Posterior vena cava (tissue), 2 donors: ENCODE measurements around the gene DUS1L. TPM values are rescaled to one million over a fixed set of nuclear protein-coding genes. Genes with fewer than 3 reads are reported as not detected.
"Not testable (repeated sequence)": the region's sequence is repeated elsewhere in the genome, so short reads cannot be mapped to it uniquely, and the experiment has no call there.

Experiments used
- DNase-seq: peaks from one replicate; pipeline ENCODE4 v3.0.0-alpha.2; 2020; ENCODE audit warnings: low spot score
- intact Hi-C, 2 donors: fragments of 100-400 bp; cut with DNase I; formaldehyde crosslinking; loops; one replicate each; pipeline versions ENCODE4 v1.14.1 to v1.14.2; 2022 to 2023
- total RNA-seq, 2 donors: library from RNA; stranded (reverse); fragmentation: NEBNext Ultra II Directional; extraction: Animal tissue kit (Norgen Biotek cat#: 25700); gene quantifications; one replicate each; pipeline ENCODE4 v1.2.1, GENCODE V29; 2021
- donor health status: DM: yes; HTN: yes; CAD: no.
- donor health status: DM: yes; HTN: yes; CAD: no.

The DUS1L gene
- total RNA-seq, 2 donors from 2014 or later, result 47.8 to 48.6 TPM

DNA sequence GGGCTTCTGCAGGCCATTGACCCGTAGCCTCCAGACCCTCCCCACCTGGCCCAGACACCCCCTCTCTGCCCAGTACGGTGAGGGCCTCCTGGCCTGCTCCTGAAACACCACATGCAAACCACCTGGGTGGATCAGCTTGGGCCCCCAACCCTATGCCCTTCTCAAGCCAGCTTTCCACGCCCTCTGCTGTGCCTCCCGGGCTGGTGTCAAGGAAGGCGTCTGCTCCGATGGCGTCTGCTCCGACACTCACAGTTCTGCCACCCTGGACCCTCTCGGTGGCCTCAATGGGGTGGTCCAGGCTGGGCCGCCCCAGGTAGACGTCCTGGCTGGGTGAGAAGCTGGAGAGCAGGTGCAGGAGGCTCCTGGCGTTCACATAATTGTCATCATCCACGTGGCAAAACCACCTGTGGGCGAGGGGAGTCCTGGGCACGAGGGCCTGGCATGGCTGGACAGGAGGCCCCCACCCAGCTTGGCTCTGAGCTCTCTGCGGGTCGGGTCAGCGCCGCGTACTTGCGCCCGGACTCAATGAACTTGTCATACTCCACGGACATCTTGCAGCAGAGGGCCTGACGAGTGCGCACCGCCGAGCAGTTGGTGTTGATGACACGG is 15.3 kb downstream of the DUS1L start:
- intact Hi-C loops, result no loop called here
- no peak for DNase-seq

- intact Hi-C loops, result no loop called here
- no peak for DNase-seq
Observed at GRCh38 chr17:82049521-82049971, 16.1 kb downstream of the DUS1L start.

DNA sequence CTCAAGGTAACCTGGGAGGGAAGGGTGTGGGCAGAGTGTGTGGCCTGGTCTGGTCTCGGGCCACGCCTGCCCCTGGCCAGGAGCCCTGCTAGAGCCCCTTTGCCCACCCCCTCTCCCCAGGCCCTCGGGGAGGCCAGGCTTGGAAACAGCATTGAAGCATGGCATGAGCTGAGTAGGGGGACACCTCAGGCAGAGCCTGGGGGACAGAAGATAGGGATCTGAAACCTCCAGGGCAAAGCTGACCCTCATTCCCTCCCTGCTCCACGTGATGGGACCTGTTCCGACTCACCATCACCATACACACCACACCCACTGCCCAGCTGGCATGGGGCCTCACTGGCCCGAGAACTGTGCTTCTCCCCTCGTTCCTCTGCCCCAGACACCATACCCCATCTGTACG is 16.5 kb downstream of the DUS1L start:
- no peak for DNase-seq
- intact Hi-C loops, result no loop called here

DNA sequence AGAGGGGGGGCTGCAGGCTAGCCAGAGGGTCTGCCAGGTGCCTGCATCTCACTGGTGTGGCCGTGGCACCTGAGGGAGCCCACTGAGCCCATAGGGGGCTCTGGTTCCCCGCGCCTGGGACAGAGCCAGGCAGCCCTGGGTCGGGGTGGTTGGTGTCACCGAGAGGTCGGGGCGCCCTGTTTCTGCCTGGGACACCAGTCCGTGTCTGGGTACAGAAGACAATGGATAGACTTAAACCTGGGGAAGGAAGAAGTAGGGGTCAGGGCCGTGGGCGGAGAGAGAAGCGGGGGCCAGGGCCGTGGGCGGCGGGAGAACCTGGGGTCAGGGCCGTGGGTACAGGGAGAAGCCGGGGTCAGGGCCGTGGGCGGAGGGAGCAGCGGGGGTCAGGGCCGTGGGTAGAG is 17.0 kb downstream of the DUS1L start:
- no peak for DNase-seq
- intact Hi-C loops, result no loop called here

- intact Hi-C loops, result no loop called here
- DNase-seq, result no peak
Observed at GRCh38 chr17:82047914-82048570, 17.6 kb downstream of the DUS1L start.

- no peak for DNase-seq
- intact Hi-C loops, result no loop called here
Observed at GRCh38 chr17:82047379-82047778, 18.2 kb downstream of the DUS1L start.

DNA sequence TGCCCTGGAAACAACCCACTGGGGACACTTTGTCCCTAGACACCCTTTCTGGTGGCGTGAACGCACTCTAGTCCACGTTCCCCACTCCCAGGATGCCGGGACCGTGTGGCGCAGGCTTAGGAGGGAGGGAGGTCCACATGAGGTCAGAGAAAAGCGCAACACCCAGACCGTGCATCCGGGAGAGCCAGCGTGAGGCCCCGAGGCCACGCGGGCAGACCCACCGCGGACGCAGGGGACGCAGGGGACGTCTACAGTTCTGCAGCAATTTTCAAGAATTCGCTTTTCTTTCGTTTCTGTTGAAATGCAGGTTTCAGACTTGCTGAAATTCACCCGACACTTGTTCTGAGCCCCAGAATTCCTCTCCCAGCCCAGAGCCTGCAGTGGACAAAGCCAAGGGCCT is 18.7 kb downstream of the DUS1L start:
- DNase-seq, result no peak
- intact Hi-C loops, result no loop called here

GRCh38 chr17:82045936-82046484 is 19.6 kb downstream of the DUS1L start:
- intact Hi-C loops, result no loop called here
- DNase-seq, result no peak

GRCh38 chr17:82043507-82043906 is 22.1 kb downstream of the DUS1L start:
- no peak for DNase-seq
- intact Hi-C loops, result no loop called here

DNA sequence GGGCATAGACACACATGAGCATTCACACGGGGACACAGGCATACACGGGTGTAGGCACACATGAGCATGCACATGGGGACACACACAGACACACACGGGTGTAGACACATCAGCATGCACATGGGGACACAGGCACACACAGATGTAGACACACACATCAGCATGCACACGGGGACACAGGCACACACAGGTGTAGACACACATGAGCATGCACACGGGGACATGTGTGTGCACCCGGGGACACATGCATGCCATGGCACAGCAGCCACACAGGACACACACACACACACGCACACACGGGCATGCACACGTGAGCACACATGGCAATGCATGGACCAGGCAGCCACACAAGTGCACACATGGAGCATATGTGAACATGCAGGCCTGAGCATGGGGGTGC is 23.0 kb downstream of the DUS1L start:
- intact Hi-C loops, result no loop called here
- DNase-seq, result no peak

DNA sequence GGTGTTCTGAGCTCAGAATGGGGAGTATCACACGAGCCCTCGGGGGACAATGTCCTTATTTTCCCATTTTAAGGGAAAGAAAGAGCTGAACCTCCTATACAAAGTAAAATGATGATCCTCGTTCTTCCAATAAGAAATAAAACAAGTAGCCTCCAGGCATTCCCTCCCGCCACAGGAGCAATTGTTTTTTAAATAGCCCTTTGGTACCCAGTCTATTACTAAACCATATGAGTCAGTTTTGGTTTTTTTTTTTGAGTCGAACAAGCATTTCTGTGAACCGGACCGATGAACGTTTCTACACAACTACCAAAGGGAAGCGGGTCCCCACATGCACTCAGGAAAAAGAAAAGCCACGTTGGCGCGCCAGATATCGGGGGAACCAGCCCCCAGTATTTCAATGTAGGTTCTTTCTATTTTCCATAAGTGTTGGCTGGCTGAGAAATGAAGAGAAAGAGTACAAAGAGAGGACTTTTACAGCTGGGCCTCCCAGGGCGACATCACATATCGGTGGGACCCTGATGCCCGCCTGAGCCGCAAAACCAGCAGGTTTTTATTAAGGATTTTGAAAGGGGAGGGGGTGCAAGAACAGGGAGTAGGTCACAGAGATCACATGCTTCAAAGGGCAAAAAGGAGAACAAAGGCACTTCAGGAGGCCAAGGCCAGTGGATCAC is 24.3 kb downstream of the DUS1L start:
- no peak for DNase-seq
- intact Hi-C loops, result no loop called here

- intact Hi-C loops, result loop anchor here in 1 of 2 donors (10.0 kb wide), 1 partner anchor 285 kb away; no protein-coding TSS in a partner anchor
- DNase-seq, result no peak
Observed at GRCh38 chr17:82039695-82040299, 25.8 kb downstream of the DUS1L start.

DNA sequence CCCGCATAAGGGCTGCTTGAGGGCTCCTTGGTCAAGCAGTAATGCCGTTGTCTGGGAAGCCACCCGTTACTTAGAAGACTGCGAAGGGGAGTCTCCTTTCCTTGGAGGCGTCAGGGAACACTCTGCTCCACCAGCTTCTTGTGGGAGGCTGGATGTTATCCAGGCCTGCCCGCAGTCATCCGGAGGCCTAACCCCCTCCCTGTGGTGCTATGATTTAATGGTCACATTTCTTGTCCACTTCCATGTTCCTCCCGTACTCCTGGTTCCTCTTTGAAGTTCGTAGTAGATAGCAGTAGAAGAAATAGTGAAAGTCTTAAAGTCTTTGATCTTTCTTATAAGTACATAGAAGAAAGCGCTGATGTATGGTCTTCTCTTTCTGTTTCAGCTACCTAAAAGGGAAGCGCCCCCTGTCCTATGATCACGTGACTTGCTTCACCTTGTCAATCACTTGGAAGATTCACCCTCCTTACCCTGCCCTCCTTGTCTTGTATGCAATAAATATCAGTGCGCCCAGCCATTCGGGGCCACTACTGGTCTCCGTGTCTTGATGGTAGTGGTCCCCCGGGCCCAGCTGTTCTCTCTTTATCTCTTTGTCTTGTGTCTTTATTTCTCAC is 26.7 kb downstream of the DUS1L start:
- intact Hi-C loops, result loop anchor here in 1 of 2 donors (10.0 kb wide), 1 partner anchor 286 kb away; no protein-coding TSS in a partner anchor
- not testable (repeated sequence) for DNase-seq

- no peak for DNase-seq
- intact Hi-C loops, result loop anchor here in 1 of 2 donors (10.0 kb wide), 1 partner anchor 287 kb away; no protein-coding TSS in a partner anchor
Observed at GRCh38 chr17:82037889-82038195, 27.8 kb downstream of the DUS1L start.

- peak; percentile 99 for DNase-seq
- intact Hi-C loops, result loop anchor here in 1 of 2 donors (10.0 kb wide), 1 partner anchor 288 kb away; no protein-coding TSS in a partner anchor
Observed at GRCh38 chr17:82037092-82037888, 28.3 kb downstream of the DUS1L start, which contains the start of gene DCXR. Gene DCXR, minus strand, starts transcription at chr17:82037697. Its CDS starts 15 bp downstream, at chr17:82037682.

DNA sequence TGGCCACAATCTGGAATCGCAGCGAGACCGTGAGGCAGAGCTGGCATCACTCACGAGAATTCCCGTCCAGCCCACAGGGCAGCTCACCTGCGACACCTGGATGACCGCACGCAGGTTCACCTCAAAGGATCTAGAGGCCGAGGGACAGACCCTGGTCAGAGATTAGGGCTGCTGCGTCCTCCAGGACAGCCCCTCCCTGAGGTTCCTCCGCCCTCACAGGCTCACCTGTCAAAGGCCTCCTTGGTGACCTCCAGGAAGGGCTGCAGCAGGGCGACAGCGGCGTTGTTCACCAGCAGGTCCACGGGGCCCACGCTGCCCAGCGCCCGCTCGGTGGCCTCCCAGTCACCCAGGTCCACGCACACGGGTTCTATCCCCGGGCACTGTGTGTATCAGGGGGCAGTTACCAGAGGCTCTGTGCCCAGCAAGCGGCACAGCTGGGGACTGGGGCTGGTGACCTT is 28.9 kb downstream of the DUS1L start:
- intact Hi-C loops, result loop anchor here in 1 of 2 donors (10.0 kb wide), 1 partner anchor 288 kb away; no protein-coding TSS in a partner anchor
- no peak for DNase-seq

DNA sequence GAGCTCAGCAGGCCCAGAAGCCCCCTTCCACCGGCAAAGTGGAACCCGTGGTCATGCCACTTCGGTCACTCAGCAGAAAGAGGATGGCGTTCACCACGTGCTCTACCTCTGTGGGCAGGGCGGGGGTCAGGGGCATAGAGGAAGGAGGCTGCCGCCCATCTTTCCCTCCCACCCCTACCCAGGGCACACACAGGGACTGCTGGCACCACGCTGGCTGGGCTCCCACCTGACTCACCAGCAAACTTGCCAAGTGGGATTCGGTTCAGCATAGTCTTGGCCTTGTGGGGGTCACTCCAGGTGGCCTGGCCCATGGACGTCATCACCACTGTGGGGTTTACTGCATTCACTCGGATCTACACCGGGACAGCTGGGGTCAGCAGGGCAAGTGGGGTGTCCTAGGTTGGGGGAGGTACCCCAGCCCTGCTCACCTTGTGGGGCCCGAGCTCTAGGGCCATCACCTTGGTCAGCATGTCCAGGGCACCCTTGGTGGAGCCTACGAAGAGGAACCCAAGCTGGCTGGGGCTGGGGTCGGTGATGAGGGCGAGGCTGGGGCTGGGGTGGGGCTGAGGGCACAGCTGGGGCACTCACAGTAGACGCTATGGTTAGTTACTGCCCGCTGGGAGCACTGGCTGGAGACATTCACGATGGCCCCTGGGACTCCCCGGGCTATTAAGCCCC is 29.5 kb downstream of the DUS1L start:
- intact Hi-C loops, result loop anchor here in 1 of 2 donors (10.0 kb wide), 1 partner anchor 289 kb away; no protein-coding TSS in a partner anchor
- DNase-seq, result no peak

- intact Hi-C loops, result loop anchor here in 1 of 2 donors (10.0 kb wide), 1 partner anchor 289 kb away; no protein-coding TSS in a partner anchor
- no peak for DNase-seq
Observed at GRCh38 chr17:82035488-82035887, 30.1 kb downstream of the DUS1L start.
